Endothelial cell of umbilical vein (primary cell): ENCODE measurements around the gene MOG. TPM values are rescaled to one million over a fixed set of nuclear protein-coding genes. Genes with fewer than 3 reads are reported as not detected.

Source experiments
- BruUV-seq: library from RNA; stranded (reverse); fragments of 400-500 nt; replicated peaks from 2 replicates; lab custom pipeline; 2021; lab: Mats Ljungman, UMichigan
- CTCF ChIA-PET: fragments of 300-600, 350-600 bp; sonication (Branson Sonifier 250); formaldehyde crosslinking; loops from one replicate; lab custom pipeline; 2021; ENCODE audit warnings: antibody characterized with exemption, inconsistent platforms; lab: Charles Lee
- POLR2A ChIA-PET: fragments of 300-600, 350-600 bp; sonication (Branson Sonifier 250); formaldehyde crosslinking; loops from one replicate; lab custom pipeline; 2021; ENCODE audit warnings: antibody characterized with exemption, inconsistent platforms; lab: Charles Lee
- DNase-seq: peaks from one replicate; pipeline ENCODE4 v3.0.0-alpha.2; 2011; ENCODE audit warnings: low read depth, low spot score
- FAIRE-seq: peaks from 2 replicates; lab custom pipeline; 2011; peaks lifted over from hg19 to GRCh38; lab: Jason Lieb, UNC
- H2AFZ ChIP-seq: 2 replicates; pipeline ENCODE4 v1.6.0; 2012; ENCODE audit warnings: low read depth, low read length, control low read depth, inconsistent platforms
- H3K27ac ChIP-seq: 2 replicates; pipeline ENCODE4 v1.5.1; 2011; ENCODE audit warnings: low read depth, mild to moderate bottlenecking, control low read depth, low read length, moderate library complexity; ENCODE audit not compliant: insufficient read depth
- H3K27me3 ChIP-seq, 2 experiments: 2 replicates each; pipeline versions ENCODE4 v1.6.0 to v1.6.1; 2011; ENCODE audit warnings: low read length in 2 of 2, mixed read lengths in 1 of 2; ENCODE audit not compliant: control insufficient read depth in 2 of 2, insufficient read depth in 2 of 2
- H3K36me3 ChIP-seq, 2 experiments: 2 replicates in 1 of 2; 3 replicates in 1 of 2; pipeline ENCODE4 v1.5.1; 2011; ENCODE audit warnings: low read length in 2 of 2, mild to moderate bottlenecking in 1 of 2, moderate library complexity in 1 of 2; ENCODE audit not compliant: control insufficient read depth in 2 of 2, insufficient read depth in 2 of 2; ENCODE audit errors: extremely low read depth in 1 of 2
- H3K4me1 ChIP-seq: 3 replicates; pipeline ENCODE4 v1.5.1; 2011; ENCODE audit warnings: mild to moderate bottlenecking, low read length; ENCODE audit not compliant: control insufficient read depth, insufficient read depth; ENCODE audit errors: extremely low read depth
- H3K4me2 ChIP-seq: 2 replicates; pipeline ENCODE4 v1.6.1; 2011; ENCODE audit warnings: low read length, control low read depth, mixed read lengths; ENCODE audit not compliant: insufficient read depth
- H3K4me3 ChIP-seq, 3 experiments: fragments of 200-600 bp in 1 of 3; sonication (generic), shearing (Covaris generic) in 1 of 3; replicated peaks in 1 of 3; 2 replicates each; pipeline ENCODE4 v1.5.1; 2011 to 2016; ENCODE audit warnings: control low read depth in 3 of 3, low read length in 3 of 3, mild to moderate bottlenecking in 2 of 3, inconsistent platforms in 1 of 3, low read depth in 1 of 3, moderate library complexity in 1 of 3; ENCODE audit not compliant: insufficient read depth in 1 of 3
- H3K79me2 ChIP-seq: 2 replicates; pipeline ENCODE4 v1.6.0; 2012; ENCODE audit warnings: low read length, inconsistent platforms; ENCODE audit not compliant: control insufficient read depth, insufficient read depth
- H3K9ac ChIP-seq: replicated peaks from 2 replicates; pipeline ENCODE3; 2011; ENCODE audit warnings: low read length, control low read depth; ENCODE audit not compliant: insufficient read depth; ENCODE audit errors: extremely low read depth
- H3K9me1 ChIP-seq: replicated peaks from 3 replicates; pipeline ENCODE4 v1.6.0; 2011; ENCODE audit warnings: mild to moderate bottlenecking, low read length; ENCODE audit not compliant: control insufficient read depth, insufficient read depth; ENCODE audit errors: extremely low read depth
- H3K9me3 ChIP-seq: replicated peaks from 2 replicates; pipeline ENCODE4 v1.5.1; 2012; ENCODE audit warnings: low read length, inconsistent platforms; ENCODE audit not compliant: control insufficient read depth, insufficient read depth
- H4K20me1 ChIP-seq: replicated peaks from 2 replicates; pipeline ENCODE3; 2011; ENCODE audit warnings: mild to moderate bottlenecking, low read length; ENCODE audit not compliant: control insufficient read depth, insufficient read depth; ENCODE audit errors: extremely low read depth
- CTCF ChIP-seq, 2 donors: IDR thresholded peaks; 1 replicate in 1 of 2; 2 replicates in 1 of 2; pipeline ENCODE4 v1.5.1; 2011; ENCODE audit warnings: low read length in 2 of 2, mild to moderate bottlenecking in 2 of 2, moderate library complexity in 2 of 2, control low read depth in 1 of 2, inconsistent platforms in 1 of 2, low read depth in 1 of 2; ENCODE audit not compliant: insufficient read depth in 1 of 2; ENCODE audit errors: extremely low read depth in 1 of 2
- EZH2 ChIP-seq: IDR thresholded peaks from 2 replicates; pipeline ENCODE4 v1.6.1; 2012; ENCODE audit warnings: borderline replicate concordance, low read depth, mild to moderate bottlenecking, moderate library complexity, low read length, inconsistent platforms; ENCODE audit not compliant: severe bottlenecking
- GATA2 ChIP-seq: IDR thresholded peaks from 2 replicates; pipeline ENCODE4 v1.7.0; 2011; ENCODE audit warnings: low read depth, mild to moderate bottlenecking, moderate library complexity, mixed read lengths, low read length; ENCODE audit not compliant: insufficient read length, insufficient read depth
- JUN ChIP-seq: IDR thresholded peaks from 2 replicates; pipeline ENCODE4 v1.6.1; 2011; ENCODE audit warnings: borderline replicate concordance, low read depth; ENCODE audit not compliant: insufficient read length, insufficient read depth
- MAX ChIP-seq: IDR thresholded peaks from 2 replicates; pipeline ENCODE4 v1.6.1; 2011; ENCODE audit not compliant: insufficient read depth, insufficient read length
- MYC ChIP-seq: IDR thresholded peaks from one replicate; pipeline ENCODE4 v1.6.1; 2011; ENCODE audit warnings: mild to moderate bottlenecking, low read depth, low read length
- POLR2A ChIP-seq: IDR thresholded peaks from 2 replicates; pipeline ENCODE4 v1.6.1; 2012; ENCODE audit warnings: low read depth, mild to moderate bottlenecking, control low read depth, low read length
- POLR2AphosphoS5 ChIP-seq: IDR thresholded peaks from 2 replicates; pipeline ENCODE4 v1.6.1; 2012; ENCODE audit warnings: low read depth, mild to moderate bottlenecking, control low read depth, low read length, moderate library complexity; ENCODE audit not compliant: insufficient read depth
- dilution Hi-C: fragments of 300-500 bp; cut with MboI; formaldehyde crosslinking; loops from one replicate; pipeline ENCODE4 v1.15.0; 2019; ENCODE audit warnings: low sequenced_read_pairs; ENCODE audit not compliant: extremely low pct_ligation_motif_present
- intact Hi-C: fragments of 100-400 bp; cut with micrococcal nuclease; formaldehyde crosslinking; loops from one replicate; pipeline ENCODE4 v1.10.0; 2022
- polyA plus RNA-seq, 4 experiments: library from polyadenylated mRNA; depleted of rRNA in 3 of 4; stranded (reverse) in 3 of 4; unstranded in 1 of 4; fragments of >200 nt; gene quantifications; 2 replicates each; pipeline versions ENCODE4 v1.2.1 to v1.2.3, GENCODE V29; 2011 to 2012; ENCODE audit warnings: missing spikeins in 1 of 4
- total RNA-seq: library from RNA; stranded (reverse); gene quantifications from 2 replicates; pipeline ENCODE4 v1.2.3, GENCODE V29; 2021

Gene MOG
- total and polyA plus RNA-seq, 2 donors (not counting 3 experiments of a cell fraction or from before 2014, with no cell fraction given): not detected

GRCh38 chr6:29631860-29632731 is 24.8 kb upstream of the MOG start:
- CTCF ChIA-PET: interaction anchor here (1.2 to 2.7 kb wide), 5 partner anchors 15 to 22 kb away, joined by 5 to 34 read pairs (median 28); no protein-coding TSS in a partner anchor
- no peak for TF ChIP-seq MAX
- TF ChIP-seq EZH2: no peak
- no peak for TF ChIP-seq MYC
- no peak for TF ChIP-seq JUN
- TF ChIP-seq CTCF (IDR thresholded peaks at IDR 0.05; ENCODE audit: extremely low read depth in 1 of 2, insufficient read depth in 1 of 2, low read depth in 1 of 2, low read length in 2 of 2): no peak
- TF ChIP-seq POLR2AphosphoS5: peak; percentile 54
- peak; percentile 28 for TF ChIP-seq POLR2A
- no peak for TF ChIP-seq GATA2
- BruUV-seq: no TSS peak
- Histone ChIP-seq H3K27ac (no peak overlapping the region), H3K4me1 (peaks cover 28% of the 10 kb centered on the region), H3K36me3 (no peaks in the 10 kb centered on the region), H4K20me1 (no peaks in the 10 kb centered on the region), H3K4me2 (peak overlapping the region; percentile 86), H3K79me2 (no peaks in the 10 kb centered on the region), H3K9me1 (no peaks in the 10 kb centered on the region), H2AFZ (peak overlapping the region; percentile 28), H3K9me3 (no peaks in the 10 kb centered on the region), H3K4me3 (peak overlapping the region; percentile 47 to 73 (median 62)), H3K9ac (no peak overlapping the region), H3K27me3 (no peaks in the 10 kb centered on the region)
- intact Hi-C loops: no loop called here
- dilution Hi-C loops: no loop called here
- DNase-seq (peak; percentile 36), FAIRE-seq (peak; percentile 60)
- POLR2A ChIA-PET: interaction anchor here (1.3 kb wide), 1 partner anchor 18 kb away, joined by 7 read pairs; no protein-coding TSS in a partner anchor
